ENCODE data around the gene KCNK18.

GRCh38 chr10:117246997-117247671 lies 49.8 kb downstream of the KCNK18 start:
- TF ChIP-seq CTCF (conservative IDR thresholded peaks at IDR 0.05 in 1 of 2, IDR thresholded peaks at IDR 0.05 in 1 of 2; ENCODE audit: extremely low read depth in 1 of 2, insufficient read depth in 1 of 2, low read depth in 1 of 2, low read length in 2 of 2) = no peak
- no peak for TF ChIP-seq EZH2 (IDR thresholded peaks at IDR 0.05; ENCODE audit: borderline replicate concordance, low read length)
